Activated CD4-positive, alpha-beta T cell treated with anti-CD3 and anti-CD28 coated beads, Interleukin-10, Interleukin-2, amounts not matched to agents 100 ng/mL and 50 ng/mL, durations not matched to agents 16 hours and 8 hours (primary cell): ENCODE measurements around the gene CCDC178.
"Not testable (repeated sequence)": the region's sequence is repeated elsewhere in the genome, so short reads cannot be mapped to it uniquely, and the experiment has no call there.

Source experiments
- DNase-seq: peaks from one replicate; pipeline ENCODE4 v3.0.0-alpha.2; 2020

The CCDC178 gene

GRCh38 chr18:33355756-33356155, 84.8 kb downstream of the CCDC178 start:
- DNase-seq: no peak

GRCh38 chr18:33355263-33355662, 85.3 kb downstream of the CCDC178 start:
- DNase-seq: no peak

- no peak for DNase-seq
Measured at GRCh38 chr18:33350256-33350655, 90.3 kb downstream of the CCDC178 start.

GRCh38 chr18:33339733-33340132, 100.8 kb downstream of the CCDC178 start:
- DNase-seq: not testable (repeated sequence)

GRCh38 chr18:33334781-33335180, 105.7 kb downstream of the CCDC178 start:
- DNase-seq: no peak

- DNase-seq: no peak
Measured at GRCh38 chr18:33330711-33331110, 109.8 kb downstream of the CCDC178 start.

GRCh38 chr18:33326975-33327374, 113.5 kb downstream of the CCDC178 start:
- no peak for DNase-seq

GRCh38 chr18:33317640-33318039, 122.9 kb downstream of the CCDC178 start:
- DNase-seq: no peak

GRCh38 chr18:33316146-33316587, 124.4 kb downstream of the CCDC178 start:
- no peak for DNase-seq

- no peak for DNase-seq
Measured at GRCh38 chr18:33307520-33307919, 133.0 kb downstream of the CCDC178 start.

GRCh38 chr18:33304277-33304676, 136.2 kb downstream of the CCDC178 start:
- no peak for DNase-seq

GRCh38 chr18:33291539-33291938, 149.0 kb downstream of the CCDC178 start:
- DNase-seq: no peak

- no peak for DNase-seq
Measured at GRCh38 chr18:33288082-33288716, 152.3 kb downstream of the CCDC178 start.

- DNase-seq: no peak
Measured at GRCh38 chr18:33282709-33283333, 157.7 kb downstream of the CCDC178 start.

GRCh38 chr18:33282142-33282541, 158.4 kb downstream of the CCDC178 start:
- no peak for DNase-seq

GRCh38 chr18:33277431-33277830, 163.1 kb downstream of the CCDC178 start:
- no peak for DNase-seq

GRCh38 chr18:33275843-33276242, 164.7 kb downstream of the CCDC178 start:
- DNase-seq: no peak

- DNase-seq: no peak
Measured at GRCh38 chr18:33270297-33270696, 170.2 kb downstream of the CCDC178 start.

- no peak for DNase-seq
Measured at GRCh38 chr18:33269223-33269622, 171.3 kb downstream of the CCDC178 start.

- no peak for DNase-seq
Measured at GRCh38 chr18:33264566-33264965, 176.0 kb downstream of the CCDC178 start.

- no peak for DNase-seq
Measured at GRCh38 chr18:33239298-33239697, 201.2 kb downstream of the CCDC178 start.

GRCh38 chr18:33232318-33232626, 208.2 kb downstream of the CCDC178 start:
- DNase-seq: no peak

GRCh38 chr18:33231474-33232317, 208.8 kb downstream of the CCDC178 start:
- DNase-seq: peak; percentile 74

GRCh38 chr18:33212363-33212762, 228.2 kb downstream of the CCDC178 start:
- no peak for DNase-seq
